HepG2 (cell line): ENCODE results near the gene PFN4. TPM values are rescaled to one million over a fixed set of nuclear protein-coding genes. Genes with fewer than 3 reads are reported as not detected.

Source experiments
- ATF7-NPFF ChIP-seq: sonication (generic); formaldehyde crosslinking; IDR thresholded peaks from 2 replicates; pipeline ENCODE4 v1.8.1; 2023; ENCODE audit warnings: mild to moderate bottlenecking, low read depth, missing genetic modification reagents, moderate library complexity
- CSRNP1 ChIP-seq: sonication (generic); formaldehyde crosslinking; IDR thresholded peaks from 2 replicates; pipeline ENCODE4 v1.8.1; 2023; ENCODE audit warnings: mild to moderate bottlenecking, missing genetic modification reagents
- GATAD2A ChIP-seq: IDR thresholded peaks from 2 replicates; pipeline ENCODE4 v1.6.1; 2016
- GPN1 ChIP-seq: sonication (generic); formaldehyde crosslinking; IDR thresholded peaks from 2 replicates; pipeline ENCODE4 v1.5.1; 2020; ENCODE audit warnings: missing genetic modification reagents, borderline replicate concordance
- HHEX ChIP-seq: IDR thresholded peaks from 2 replicates; pipeline ENCODE4 v1.6.1; 2016; ENCODE audit warnings: control low read depth
- HMGA1 ChIP-seq: sonication (generic); formaldehyde crosslinking; conservative IDR thresholded peaks from 2 replicates; pipeline ENCODE4 v1.4.0; 2020; ENCODE audit warnings: missing genetic modification reagents
- HOXA7 ChIP-seq: sonication (generic); formaldehyde crosslinking; IDR thresholded peaks from 2 replicates; pipeline ENCODE4 v1.8.1; 2022; ENCODE audit warnings: mild to moderate bottlenecking, missing genetic modification reagents, moderate library complexity
- IKZF4 ChIP-seq: sonication (generic); formaldehyde crosslinking; IDR thresholded peaks from 2 replicates; pipeline ENCODE4 v1.5.1; 2020; ENCODE audit warnings: borderline replicate concordance, mild to moderate bottlenecking, low read depth, missing genetic modification reagents; ENCODE audit errors: not compliant biosample characterization
- MEF2D ChIP-seq: sonication (generic); formaldehyde crosslinking; IDR thresholded peaks from 2 replicates; pipeline ENCODE4 v1.5.1; 2020; ENCODE audit warnings: mild to moderate bottlenecking, missing genetic modification reagents
- MIXL1 ChIP-seq: IDR thresholded peaks from 2 replicates; pipeline ENCODE4 v1.6.1; 2016
- MTERF4 ChIP-seq: sonication (generic); formaldehyde crosslinking; IDR thresholded peaks from 2 replicates; pipeline ENCODE4 v1.8.0; 2023; ENCODE audit warnings: mild to moderate bottlenecking, missing genetic modification reagents
- RFXANK ChIP-seq: IDR thresholded peaks from 2 replicates; pipeline ENCODE4 v1.6.1; 2016
- SUZ12 ChIP-seq: fragments of 150-350 bp; IDR thresholded peaks from 2 replicates; pipeline ENCODE4 v1.6.1; 2014; ENCODE audit warnings: low read depth, low read length
- TOPORS ChIP-seq: sonication (generic); formaldehyde crosslinking; IDR thresholded peaks from 2 replicates; pipeline ENCODE4 v1.8.0; 2023; ENCODE audit warnings: mild to moderate bottlenecking, missing genetic modification reagents
- ZMYM2 ChIP-seq: sonication (generic); formaldehyde crosslinking; IDR thresholded peaks from 2 replicates; pipeline ENCODE4 v1.8.0; 2022; ENCODE audit warnings: mild to moderate bottlenecking, missing genetic modification reagents
- ZNF460 ChIP-seq: sonication (generic); formaldehyde crosslinking; IDR thresholded peaks from 2 replicates; pipeline ENCODE4 v1.5.1; 2020; ENCODE audit warnings: missing genetic modification reagents, mild to moderate bottlenecking, borderline replicate concordance
- polyA plus RNA-seq, 8 experiments: library from polyadenylated mRNA; depleted of rRNA in 3 of 8; stranded (reverse) in 7 of 8; unstranded in 1 of 8; fragments of >200 nt; fragmentation: Illumina TruSeq in 4 of 8; extraction: Trizol in 4 of 8; gene quantifications; 2 replicates each; pipeline versions ENCODE4 v1.2.1 to v1.2.3, GENCODE V29; 2011 to 2016; ENCODE audit warnings: low read depth in 4 of 8, missing spikeins in 1 of 8, mixed read lengths in 1 of 8; ENCODE audit not compliant: insufficient read depth in 1 of 8
- total RNA-seq, 5 experiments: library from RNA; depleted of rRNA; stranded (reverse); fragments of >200 nt; fragmentation: Illumina TruSeq; extraction: Trizol; gene quantifications; 2 replicates each; pipeline ENCODE4 v1.2.3, GENCODE V29; 2016; ENCODE audit warnings: low read depth in 1 of 5
- TF ChIP-seq, protein P1 (sequence below): sonication (generic); formaldehyde crosslinking; IDR thresholded peaks from 2 replicates; pipeline ENCODE4 v1.9.0; 2021; ENCODE audit warnings: missing genetic modification reagents, borderline replicate concordance
- TF ChIP-seq, protein P2 (sequence below): sonication (generic); formaldehyde crosslinking; IDR thresholded peaks from 2 replicates; pipeline ENCODE4 v1.9.0; 2021; ENCODE audit warnings: missing genetic modification reagents, borderline replicate concordance
- TF ChIP-seq, protein P3 (sequence below): sonication (generic); formaldehyde crosslinking; IDR thresholded peaks from 2 replicates; pipeline ENCODE4 v1.8.1; 2023; ENCODE audit warnings: mild to moderate bottlenecking, moderate library complexity, missing genetic modification reagents

Gene PFN4
- total and polyA plus RNA-seq, 2 of the 13 experiments (the other 11 are each of a cell fraction or from before 2014, with no cell fraction given) = 0.12 to 0.20 TPM

- TF ChIP-seq, protein P1, sequence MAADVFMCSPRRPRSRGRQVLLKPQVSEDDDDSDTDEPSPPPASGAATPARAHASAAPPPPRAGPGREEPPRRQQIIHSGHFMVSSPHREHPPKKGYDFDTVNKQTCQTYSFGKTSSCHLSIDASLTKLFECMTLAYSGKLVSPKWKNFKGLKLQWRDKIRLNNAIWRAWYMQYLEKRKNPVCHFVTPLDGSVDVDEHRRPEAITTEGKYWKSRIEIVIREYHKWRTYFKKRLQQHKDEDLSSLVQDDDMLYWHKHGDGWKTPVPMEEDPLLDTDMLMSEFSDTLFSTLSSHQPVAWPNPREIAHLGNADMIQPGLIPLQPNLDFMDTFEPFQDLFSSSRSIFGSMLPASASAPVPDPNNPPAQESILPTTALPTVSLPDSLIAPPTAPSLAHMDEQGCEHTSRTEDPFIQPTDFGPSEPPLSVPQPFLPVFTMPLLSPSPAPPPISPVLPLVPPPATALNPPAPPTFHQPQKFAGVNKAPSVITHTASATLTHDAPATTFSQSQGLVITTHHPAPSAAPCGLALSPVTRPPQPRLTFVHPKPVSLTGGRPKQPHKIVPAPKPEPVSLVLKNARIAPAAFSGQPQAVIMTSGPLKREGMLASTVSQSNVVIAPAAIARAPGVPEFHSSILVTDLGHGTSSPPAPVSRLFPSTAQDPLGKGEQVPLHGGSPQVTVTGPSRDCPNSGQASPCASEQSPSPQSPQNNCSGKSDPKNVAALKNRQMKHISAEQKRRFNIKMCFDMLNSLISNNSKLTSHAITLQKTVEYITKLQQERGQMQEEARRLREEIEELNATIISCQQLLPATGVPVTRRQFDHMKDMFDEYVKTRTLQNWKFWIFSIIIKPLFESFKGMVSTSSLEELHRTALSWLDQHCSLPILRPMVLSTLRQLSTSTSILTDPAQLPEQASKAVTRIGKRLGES = peak; percentile 39; the same call in 1 of the 2 replicates
- TF ChIP-seq, protein P2, sequence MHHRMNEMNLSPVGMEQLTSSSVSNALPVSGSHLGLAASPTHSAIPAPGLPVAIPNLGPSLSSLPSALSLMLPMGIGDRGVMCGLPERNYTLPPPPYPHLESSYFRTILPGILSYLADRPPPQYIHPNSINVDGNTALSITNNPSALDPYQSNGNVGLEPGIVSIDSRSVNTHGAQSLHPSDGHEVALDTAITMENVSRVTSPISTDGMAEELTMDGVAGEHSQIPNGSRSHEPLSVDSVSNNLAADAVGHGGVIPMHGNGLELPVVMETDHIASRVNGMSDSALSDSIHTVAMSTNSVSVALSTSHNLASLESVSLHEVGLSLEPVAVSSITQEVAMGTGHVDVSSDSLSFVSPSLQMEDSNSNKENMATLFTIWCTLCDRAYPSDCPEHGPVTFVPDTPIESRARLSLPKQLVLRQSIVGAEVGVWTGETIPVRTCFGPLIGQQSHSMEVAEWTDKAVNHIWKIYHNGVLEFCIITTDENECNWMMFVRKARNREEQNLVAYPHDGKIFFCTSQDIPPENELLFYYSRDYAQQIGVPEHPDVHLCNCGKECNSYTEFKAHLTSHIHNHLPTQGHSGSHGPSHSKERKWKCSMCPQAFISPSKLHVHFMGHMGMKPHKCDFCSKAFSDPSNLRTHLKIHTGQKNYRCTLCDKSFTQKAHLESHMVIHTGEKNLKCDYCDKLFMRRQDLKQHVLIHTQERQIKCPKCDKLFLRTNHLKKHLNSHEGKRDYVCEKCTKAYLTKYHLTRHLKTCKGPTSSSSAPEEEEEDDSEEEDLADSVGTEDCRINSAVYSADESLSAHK = no peak
- TF ChIP-seq ZMYM2 (0 out of 2 replicates have a peak, but pooled peaks have one; percentile 59), IKZF4 (CRISPR knock-in tag) (peak; percentile 78), RFXANK (CRISPR knock-in tag) (no peak), TOPORS (no peak), MEF2D (CRISPR knock-in tag) (no peak; the same call in 1 of the 2 replicates), GATAD2A (peak; percentile 72), SUZ12 (no peak), CSRNP1 (CRISPR knock-in tag) (no peak; the same call in none of the 2 replicates), MIXL1 (CRISPR knock-in tag) (peak; percentile 50; the same call in 1 of the 2 replicates), ZNF460 (CRISPR knock-in tag) (peak; percentile 89; the same call in 1 of the 2 replicates), MTERF4 (CRISPR knock-in tag) (peak; percentile 96), HMGA1 (no peak), HHEX (no peak), ATF7-NPFF (CRISPR knock-in tag) (peak; percentile 74; the same call in 1 of the 2 replicates), HOXA7 (CRISPR knock-in tag) (no peak), GPN1 (CRISPR knock-in tag) (no peak)
- TF ChIP-seq, protein P3, sequence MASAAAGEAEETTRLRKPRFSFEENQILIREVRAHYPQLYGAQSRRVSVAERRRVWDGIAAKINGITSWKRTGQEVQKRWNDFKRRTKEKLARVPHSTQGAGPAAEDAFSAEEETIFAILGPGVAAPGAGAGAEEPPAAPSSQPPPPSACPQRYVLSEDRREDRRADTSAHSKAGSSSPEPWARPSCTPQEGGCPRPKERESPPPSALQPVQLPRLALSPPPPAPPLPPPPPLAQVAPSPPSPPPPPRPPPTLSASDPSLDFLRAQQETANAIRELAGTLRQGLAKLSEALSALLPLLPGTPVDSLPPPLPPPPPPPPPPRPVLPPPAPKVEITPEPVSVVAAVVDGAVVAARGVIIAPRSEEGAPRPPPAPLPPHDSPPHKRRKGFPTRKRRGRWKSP (CRISPR knock-in tag) = peak; percentile 68; the same call in 1 of the 2 replicates
These were observed 39.4 kb downstream of the PFN4 start (continued) for GRCh38 chr2:24083567-24084385.
